OCI-LY3 (cell line): Measurements from ENCODE around the gene GMIP.

Experiments used
- H2AFZ ChIP-seq: fragments of 200-600, 300-600 bp; shearing (Covaris generic); 2 replicates; pipeline ENCODE4 v1.6.0; 2014; ENCODE audit warnings: antibody characterized with exemption, low read depth, low read length
- H3K27ac ChIP-seq: fragments of 200-600, 300-600 bp; sonication (generic); 2 replicates; pipeline ENCODE4 v1.5.1; 2014; ENCODE audit warnings: mild to moderate bottlenecking, low read length, moderate library complexity, mixed read lengths
- H3K27me3 ChIP-seq: fragments of 200-600, 300-600 bp; sonication (generic); 2 replicates; pipeline ENCODE4 v1.6.1; 2014; ENCODE audit warnings: low read depth, low read length, mixed read lengths
- H3K36me3 ChIP-seq: fragments of 200-600, 300-600 bp; sonication (generic); replicated peaks from 2 replicates; pipeline ENCODE3; 2014; ENCODE audit warnings: low read depth, low read length, mixed read lengths
- H3K4me1 ChIP-seq: fragments of 300-600, 200-600 bp; sonication (generic); 2 replicates; pipeline ENCODE4 v1.6.1; 2014; ENCODE audit warnings: low read length, mixed read lengths
- H3K4me2 ChIP-seq: fragments of 200-600, 300-600 bp; sonication (generic); 2 replicates; pipeline ENCODE4 v1.6.1; 2014; ENCODE audit warnings: low read length, mixed read lengths
- H3K4me3 ChIP-seq: fragments of 300-600, 200-600 bp; sonication (generic); 2 replicates; pipeline ENCODE4 v1.5.1; 2014; ENCODE audit warnings: antibody characterized with exemption, mild to moderate bottlenecking, low read length, moderate library complexity
- H3K79me2 ChIP-seq: fragments of 300-600, 200-600 bp; shearing (Covaris generic); 2 replicates; pipeline ENCODE4 v1.6.1; 2014; ENCODE audit warnings: mild to moderate bottlenecking, low read length, mixed read lengths
- H3K9ac ChIP-seq: fragments of 300-600, 200-600 bp; shearing (Covaris generic); 2 replicates; pipeline ENCODE4 v1.6.0; 2014; ENCODE audit warnings: mild to moderate bottlenecking, low read length, moderate library complexity
- H3K9me3 ChIP-seq: fragments of 200-600, 300-600 bp; shearing (Covaris generic); 2 replicates; pipeline ENCODE4 v1.6.1; 2014; ENCODE audit warnings: low read length, mixed read lengths; ENCODE audit not compliant: insufficient read depth
- H4K20me1 ChIP-seq: fragments of 200-600, 300-600 bp; sonication (generic); 2 replicates; pipeline ENCODE4 v1.6.1; 2016; ENCODE audit warnings: low read length, mixed read lengths; ENCODE audit not compliant: insufficient read depth
- CTCF ChIP-seq: fragments of 200-600, 300-600 bp; sonication (generic); IDR thresholded peaks from 2 replicates; pipeline ENCODE4 v1.5.1; 2014; ENCODE audit warnings: antibody characterized with exemption, low read length, low read depth
- EZH2phosphoT487 ChIP-seq: fragments of 200-600 bp; shearing (Covaris generic); IDR thresholded peaks from 2 replicates; pipeline ENCODE4 v1.6.1; 2018; ENCODE audit warnings: antibody characterized with exemption, mixed run types, low read depth

Gene GMIP

GRCh38 chr19:19650331-19650730 is 6.9 kb upstream of the GMIP start:
- Histone ChIP-seq H3K79me2 (no peaks in the 10 kb centered on the region), H3K27ac (no peak overlapping the region), H2AFZ (no peak overlapping the region), H3K27me3 (no peaks in the 10 kb centered on the region), H4K20me1 (no peaks in the 10 kb centered on the region), H3K4me3 (no peak overlapping the region), H3K9me3 (no peaks in the 10 kb centered on the region), H3K36me3 (peaks cover 83% of the 10 kb centered on the region), H3K9ac (no peak overlapping the region), H3K4me1 (no peaks in the 10 kb centered on the region), H3K4me2 (no peak overlapping the region)
- TF ChIP-seq CTCF (no peak), EZH2phosphoT487 (no peak)

GRCh38 chr19:19649580-19649995 is 6.1 kb upstream of the GMIP start:
- Histone ChIP-seq H3K27me3 (no peaks in the 10 kb centered on the region), H3K4me1 (no peaks in the 10 kb centered on the region), H2AFZ (no peak overlapping the region), H4K20me1 (no peaks in the 10 kb centered on the region), H3K36me3 (peaks cover 82% of the 10 kb centered on the region), H3K27ac (no peak overlapping the region), H3K9me3 (no peaks in the 10 kb centered on the region), H3K79me2 (no peaks in the 10 kb centered on the region), H3K9ac (no peak overlapping the region), H3K4me3 (no peak overlapping the region), H3K4me2 (no peak overlapping the region)
- TF ChIP-seq EZH2phosphoT487 (no peak), CTCF (no peak)

GRCh38 chr19:19649155-19649554 is 5.7 kb upstream of the GMIP start:
- Histone ChIP-seq H3K4me2 (no peak overlapping the region), H3K4me1 (peaks cover 1% of the 10 kb centered on the region), H3K79me2 (no peaks in the 10 kb centered on the region), H3K9me3 (no peaks in the 10 kb centered on the region), H4K20me1 (no peaks in the 10 kb centered on the region), H2AFZ (no peak overlapping the region), H3K27ac (no peak overlapping the region), H3K27me3 (no peaks in the 10 kb centered on the region), H3K9ac (no peak overlapping the region), H3K4me3 (no peak overlapping the region), H3K36me3 (peaks cover 80% of the 10 kb centered on the region)
- TF ChIP-seq EZH2phosphoT487, result no peak
- no peak for TF ChIP-seq CTCF

- Histone ChIP-seq H3K9ac (no peak overlapping the region), H3K27me3 (no peaks in the 10 kb centered on the region), H3K4me1 (peaks cover 10% of the 10 kb centered on the region), H3K27ac (no peak overlapping the region), H3K4me3 (no peak overlapping the region), H3K79me2 (peaks cover 12% of the 10 kb centered on the region), H2AFZ (no peak overlapping the region), H4K20me1 (no peaks in the 10 kb centered on the region), H3K36me3 (peaks cover 64% of the 10 kb centered on the region), H3K4me2 (no peak overlapping the region), H3K9me3 (no peaks in the 10 kb centered on the region)
- TF ChIP-seq CTCF, result no peak
- no peak for TF ChIP-seq EZH2phosphoT487
Observed at GRCh38 chr19:19647037-19647835, 3.8 kb upstream of the GMIP start.
